Epithelial cell of prostate (primary cell): ENCODE measurements around the gene RPL7A.
"Not testable (repeated sequence)": the region's sequence is repeated elsewhere in the genome, so short reads cannot be mapped to it uniquely, and the experiment has no call there.

Experiments
- DNase-seq: peaks from one replicate; pipeline ENCODE4 v3.0.0-alpha.2; 2011; ENCODE audit warnings: low read depth, low spot score
- H3K27ac ChIP-seq: fragments of 450-650 bp; 2 replicates; pipeline ENCODE4 v1.5.1; 2017; ENCODE audit warnings: mild to moderate bottlenecking

RPL7A gene

DNA sequence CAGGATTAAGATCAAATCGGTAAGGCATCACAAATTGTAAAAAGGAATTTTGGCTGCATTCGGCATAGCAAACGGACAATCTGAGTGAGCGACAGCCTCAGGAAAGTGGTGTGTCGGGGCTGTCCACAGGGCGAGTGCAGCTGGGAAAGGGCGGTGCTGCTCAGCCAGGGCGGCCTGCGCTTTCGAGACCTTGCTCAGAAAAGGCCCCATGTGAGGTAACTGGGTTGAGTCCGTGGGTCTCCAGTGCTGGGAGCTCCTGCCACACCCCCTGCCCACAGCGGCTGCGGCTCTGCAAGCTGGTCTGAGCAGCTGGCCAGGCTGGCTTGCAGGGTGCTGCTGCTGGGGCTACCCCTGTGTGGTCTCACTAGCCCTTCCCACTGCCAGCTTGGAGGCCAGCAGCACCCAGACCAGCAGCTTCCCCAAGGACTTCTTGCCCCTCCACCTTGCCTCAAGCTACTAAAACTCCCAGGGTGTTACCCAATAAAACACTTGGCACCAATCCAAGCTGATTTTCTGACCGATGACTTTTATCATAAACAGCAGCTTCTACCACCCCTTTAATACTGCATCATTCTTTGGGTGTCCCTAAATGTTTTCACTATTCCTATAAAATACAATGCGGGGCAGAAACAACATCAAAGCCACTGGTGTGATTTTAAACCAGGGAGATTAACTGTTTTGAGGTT lies 14.5 kb downstream of the RPL7A start:
- no peak for DNase-seq
- H3K27ac ChIP-seq: no peak overlapping the region

DNA sequence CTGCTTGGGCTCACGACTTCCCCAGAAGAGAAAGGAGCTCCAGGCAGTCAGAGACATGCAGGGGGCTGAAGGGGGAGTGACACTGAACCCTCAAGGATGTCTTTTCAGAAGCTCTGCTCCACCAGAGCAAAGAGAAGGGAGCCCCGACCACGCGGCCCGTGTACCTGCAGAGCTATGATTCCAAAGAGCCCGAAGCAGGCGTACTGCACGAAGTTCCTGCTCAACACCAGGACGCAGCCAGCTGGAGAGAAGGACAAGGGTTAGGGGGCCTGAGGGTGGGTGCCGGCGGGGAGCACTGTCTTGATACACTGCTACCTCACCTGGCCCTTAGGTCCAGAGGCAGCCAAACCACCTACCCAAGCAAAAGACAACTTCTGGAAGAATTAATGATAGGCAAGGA lies 18.4 kb downstream of the RPL7A start:
- no peak for DNase-seq
- H3K27ac ChIP-seq: peak overlapping the region; percentile 77

DNA sequence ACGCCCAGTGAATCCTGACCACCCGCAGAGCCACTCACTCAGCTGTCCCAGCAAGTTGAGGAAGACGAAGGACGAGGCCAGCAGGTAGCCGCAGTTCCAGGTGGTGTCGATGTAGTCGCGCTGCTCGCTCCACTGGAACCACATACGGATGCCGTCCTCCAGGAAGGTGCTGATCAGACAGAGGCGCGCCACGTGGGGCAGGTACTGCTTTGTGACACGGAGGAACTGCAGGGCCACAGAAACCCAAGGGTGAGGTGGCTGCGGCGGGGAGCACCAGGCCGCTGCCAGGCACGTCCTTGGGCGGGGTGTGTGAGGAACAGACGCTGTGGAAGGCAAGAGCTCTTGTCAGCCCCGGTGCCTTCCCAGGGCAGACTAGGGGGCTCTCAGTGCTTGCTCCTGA lies 19.2 kb downstream of the RPL7A start:
- no peak for DNase-seq

DNA sequence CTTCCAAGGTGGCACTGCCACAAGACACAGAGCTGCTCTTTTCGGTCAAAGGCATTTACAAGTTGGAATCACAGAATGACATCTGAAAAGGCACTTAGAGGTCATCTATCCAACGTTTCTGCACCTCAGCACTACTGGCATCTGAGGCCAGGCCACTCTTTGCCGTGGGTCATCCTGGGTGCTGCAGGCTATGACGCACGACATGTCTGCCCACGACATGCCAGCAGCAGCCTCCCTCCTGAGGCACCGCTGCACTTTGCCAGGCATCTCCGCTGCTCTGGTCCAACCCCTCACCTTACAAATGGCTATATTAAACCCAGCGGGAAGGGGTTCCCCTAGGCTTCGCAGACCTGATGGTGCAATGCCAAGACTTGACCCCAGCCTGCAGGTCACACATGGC lies 19.8 kb downstream of the RPL7A start:
- H3K27ac ChIP-seq: peak overlapping the region; percentile 67
- no peak for DNase-seq

More for the DNA sequence above, 19.2 kb downstream of the RPL7A start:
- H3K27ac ChIP-seq: peak overlapping the region; percentile 67

DNA sequence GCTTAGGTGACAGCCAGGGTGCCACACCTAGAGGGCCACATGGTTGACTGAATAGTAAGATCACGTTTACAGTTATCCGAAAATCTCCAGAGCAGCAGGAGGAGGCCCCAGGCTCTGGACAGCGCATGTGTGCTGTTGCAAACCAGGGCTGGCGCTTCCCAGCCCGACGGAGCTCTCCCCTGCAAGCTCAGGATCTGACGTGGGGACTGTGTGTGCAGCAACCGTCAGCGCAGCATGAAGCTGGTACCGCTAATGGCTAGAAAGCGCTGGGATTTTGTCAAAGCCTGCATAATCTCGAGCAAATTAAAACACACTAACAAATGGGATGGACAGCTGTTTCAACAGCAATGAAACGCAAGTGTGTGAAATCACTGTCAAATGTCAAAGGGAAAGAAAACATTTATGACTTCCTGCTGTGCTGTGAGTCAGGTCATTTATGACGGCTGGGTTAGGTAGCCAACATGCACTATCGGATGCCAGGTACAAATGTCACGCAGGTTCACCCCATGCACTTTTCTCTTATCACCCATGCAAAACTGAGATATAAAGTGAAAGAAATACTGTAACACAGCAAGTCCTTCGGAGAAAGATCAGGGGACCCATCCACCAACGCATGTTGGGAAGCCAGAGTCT lies 20.3 kb downstream of the RPL7A start:
- DNase-seq: no peak
- H3K27ac ChIP-seq: peak overlapping the region; percentile 67

DNA sequence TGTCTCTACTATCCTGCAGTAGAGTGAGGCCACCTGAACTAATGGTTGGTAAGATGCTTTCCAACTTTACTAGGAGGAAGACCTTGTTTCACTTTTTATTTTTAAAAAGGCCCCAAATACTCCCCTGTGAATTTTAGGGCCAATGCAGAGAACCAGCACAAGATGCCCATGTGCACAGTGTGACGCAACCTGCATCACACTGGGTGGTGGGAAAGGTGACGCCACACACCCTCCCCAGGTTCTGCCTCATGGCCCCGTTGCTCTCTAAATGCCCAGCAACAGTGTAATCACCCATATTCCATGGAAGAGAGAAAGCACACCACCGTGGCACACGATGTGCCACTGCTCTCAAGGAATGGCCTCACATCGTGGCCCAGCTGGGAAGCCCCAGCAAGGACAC lies 21.4 kb downstream of the RPL7A start:
- H3K27ac ChIP-seq: peak overlapping the region; percentile 67

DNA sequence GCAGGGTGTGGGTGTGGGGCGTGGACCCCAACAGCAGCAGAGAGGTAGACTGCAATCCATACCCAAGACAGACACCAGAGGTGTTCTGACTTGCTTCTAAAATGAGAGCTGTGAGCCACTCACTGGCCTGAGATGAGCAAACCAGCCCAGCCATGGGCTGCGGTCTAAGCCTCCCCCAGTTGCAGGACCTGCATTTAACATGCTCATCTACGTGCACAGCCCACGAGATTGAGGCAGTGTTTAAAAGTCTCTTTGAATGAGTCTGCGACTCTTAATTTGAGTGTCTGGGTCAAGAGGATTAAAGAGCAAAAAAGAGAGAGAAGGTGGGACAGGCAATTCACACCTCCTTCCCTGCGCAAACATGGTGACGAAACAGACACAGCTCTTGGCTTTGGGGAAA lies 21.9 kb downstream of the RPL7A start:
- H3K27ac ChIP-seq: peak overlapping the region; percentile 67
- no peak for DNase-seq

More for the DNA sequence above, 21.4 kb downstream of the RPL7A start:
- no peak for DNase-seq

DNA sequence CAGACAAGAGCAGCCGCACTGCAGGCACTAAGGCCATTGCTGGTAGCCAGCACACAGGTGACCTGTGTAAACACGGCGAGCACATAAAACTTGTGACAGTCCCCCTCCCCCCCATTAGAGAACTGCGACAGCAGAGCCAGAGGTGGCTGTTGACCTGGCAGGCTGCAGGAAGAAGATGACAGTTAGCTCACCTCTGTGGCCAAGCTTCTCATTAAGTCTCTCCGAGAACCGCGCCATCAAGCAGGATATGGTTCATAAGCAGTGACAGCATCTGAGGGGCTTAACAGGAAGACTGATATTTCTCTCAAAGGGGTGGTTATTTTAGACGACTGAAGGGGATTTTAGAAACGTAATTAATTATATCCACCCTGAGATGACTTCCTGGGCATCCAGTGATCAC lies 22.7 kb downstream of the RPL7A start:
- H3K27ac ChIP-seq: no peak overlapping the region
- no peak for DNase-seq

DNA sequence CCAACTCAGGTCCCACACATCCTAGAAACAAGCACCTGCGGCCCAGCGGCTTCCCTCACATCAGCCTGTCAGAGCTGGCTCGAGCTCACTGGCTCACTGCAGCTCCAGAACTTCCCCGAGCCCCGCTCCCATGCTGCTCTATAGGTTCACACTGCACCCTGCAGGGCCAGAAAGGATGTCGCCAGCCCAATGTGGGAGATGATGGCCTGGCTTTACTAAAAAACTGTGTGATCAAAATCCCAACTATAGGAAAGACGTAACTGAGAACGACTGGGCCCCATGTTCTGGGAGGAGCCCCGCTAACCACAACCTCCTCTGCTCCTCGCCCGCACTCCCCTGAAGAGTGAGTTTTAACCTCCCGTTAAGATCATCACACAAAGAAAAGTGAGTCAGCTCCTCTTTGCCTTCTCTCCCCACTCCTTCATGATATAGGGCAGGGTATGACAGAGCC lies 23.3 kb downstream of the RPL7A start:
- no peak overlapping the region for H3K27ac ChIP-seq
- DNase-seq: no peak

DNA sequence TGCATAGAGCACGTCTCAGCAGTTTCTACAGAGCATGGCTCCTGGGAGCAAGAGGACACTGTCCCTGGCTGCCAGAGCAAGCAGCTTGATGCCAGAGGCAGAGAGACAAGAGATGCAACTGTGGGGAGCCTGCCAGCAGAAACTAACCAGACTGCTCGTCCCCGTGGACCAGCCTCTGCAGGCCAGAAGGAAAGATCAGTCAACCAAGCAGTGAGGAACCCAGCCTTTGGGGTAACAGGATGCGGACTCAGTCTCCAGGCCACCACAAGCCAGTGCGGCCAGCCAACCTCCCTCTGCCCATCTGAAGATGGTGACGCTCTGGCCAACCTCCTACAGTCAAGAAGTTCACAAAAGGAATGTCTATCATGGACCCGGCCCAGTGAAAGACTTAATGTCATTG lies 24.1 kb downstream of the RPL7A start:
- no peak overlapping the region for H3K27ac ChIP-seq
- no peak for DNase-seq

DNA sequence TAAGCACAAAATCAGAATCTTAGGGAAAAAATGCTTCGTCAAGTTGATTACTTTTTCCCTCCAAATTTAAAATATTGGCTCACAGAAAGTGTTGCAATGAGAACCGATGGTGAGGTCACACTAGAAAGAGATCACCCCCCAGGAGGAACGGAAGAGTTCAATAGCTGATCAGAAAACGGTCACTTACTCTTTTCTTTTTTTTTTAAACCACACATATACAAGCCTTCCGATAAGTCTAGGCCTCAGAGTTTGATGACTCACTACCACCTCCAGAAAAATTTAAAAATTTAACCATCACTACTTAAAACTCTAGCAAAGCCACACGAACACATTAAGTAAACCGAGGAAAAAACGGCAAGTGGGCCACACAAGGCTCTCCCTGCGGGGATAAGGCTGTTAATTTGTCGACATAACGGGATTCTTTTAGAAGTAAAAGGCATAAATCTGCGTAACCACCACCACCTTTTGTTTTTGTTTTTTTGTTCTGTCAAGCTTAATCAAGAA lies 26.6 kb downstream of the RPL7A start:
- DNase-seq: no peak
- H3K27ac ChIP-seq: peak overlapping the region; percentile 86

DNA sequence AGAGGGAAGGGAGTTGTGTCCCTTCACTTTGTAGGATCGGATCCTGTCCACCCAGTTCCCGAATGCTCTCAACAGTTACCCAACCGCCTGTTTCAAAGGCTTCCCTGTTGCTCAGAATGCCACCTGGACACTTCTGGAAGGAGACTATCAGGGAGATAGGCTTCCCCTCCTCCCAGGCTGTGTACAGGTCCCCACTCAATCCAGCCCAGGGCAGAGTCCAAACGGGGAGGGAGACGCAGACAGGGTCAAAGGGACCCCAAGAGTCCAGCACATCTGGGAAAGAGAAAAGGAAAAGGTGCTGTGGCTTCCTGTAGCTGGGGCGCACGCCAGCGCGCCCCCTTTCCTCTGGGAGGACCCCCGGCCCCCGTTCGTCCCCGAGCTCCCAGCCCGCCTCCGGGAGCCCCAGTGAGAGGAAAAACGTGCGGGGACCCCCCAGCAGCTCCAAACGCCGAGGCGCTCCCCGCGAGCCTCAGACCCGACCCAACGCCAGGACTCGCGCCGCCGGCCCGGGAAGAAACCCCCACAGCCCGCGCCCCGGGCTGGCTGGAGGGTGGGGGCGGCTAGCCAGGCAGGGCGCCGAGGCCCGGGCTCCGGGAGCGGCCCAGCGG lies 27.2 kb downstream of the RPL7A start:
- DNase-seq: no peak

DNA sequence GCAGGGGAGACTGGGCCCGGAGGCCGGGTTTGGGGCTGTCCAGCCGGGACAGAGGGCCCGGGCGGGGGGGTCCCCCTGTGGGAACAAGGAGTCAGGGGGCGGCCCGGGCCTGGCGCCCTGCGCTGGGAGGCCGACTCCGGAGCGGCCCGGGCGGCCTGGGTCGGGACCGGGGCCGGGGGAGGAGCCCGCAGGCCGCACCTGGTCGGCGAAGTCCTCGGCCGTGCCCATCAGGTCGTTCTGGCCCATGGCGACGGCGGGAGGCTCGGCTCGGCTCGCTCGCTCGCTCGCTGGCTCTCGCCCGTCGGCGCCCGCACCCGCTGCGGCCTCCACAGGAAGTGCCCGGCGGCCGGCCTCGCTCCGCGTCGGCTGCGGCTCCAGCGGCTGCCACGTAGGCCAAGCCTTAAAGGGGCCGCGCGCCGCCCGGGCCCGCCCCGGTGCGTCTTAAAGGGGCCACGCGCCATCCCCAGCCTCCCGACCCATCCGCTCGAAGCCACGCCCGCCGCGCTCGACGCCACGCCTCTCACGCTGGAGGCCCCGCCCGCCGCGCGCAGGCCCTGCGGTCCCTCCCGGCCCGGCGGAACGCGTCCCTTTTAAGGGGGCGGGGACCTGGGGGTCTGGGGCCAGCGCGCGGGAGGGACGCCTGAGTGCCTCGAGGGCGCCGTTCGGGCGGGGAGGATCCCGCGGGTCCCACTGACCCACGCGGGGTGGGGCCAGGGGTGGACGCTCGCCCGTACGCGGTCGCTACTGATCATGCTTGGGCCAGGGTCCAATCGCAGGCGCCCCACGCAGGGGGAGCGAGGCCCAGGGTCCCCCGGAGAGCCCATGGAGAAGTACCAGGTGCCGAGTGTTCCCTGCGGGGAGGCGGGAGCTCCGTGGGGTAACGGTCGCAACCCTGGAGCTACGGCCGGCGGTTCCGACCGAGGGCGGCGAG lies 28.0 kb downstream of the RPL7A start, which contains the start of the genes STKLD1 and SURF4:
Gene STKLD1, plus strand, starts transcription at position 643 of the 931 bp plus-strand sequence. Its CDS starts 108 bp downstream, at position 751.
Gene SURF4, minus strand, starts transcription at position 337 of the 931 bp plus-strand sequence. Its CDS starts 91 bp downstream, at position 246.
- H3K27ac ChIP-seq: peak within 1 kb of the TSS; percentile 86
- DNase-seq: peak; percentile 78

More for the DNA sequence above, 27.2 kb downstream of the RPL7A start:
- peak overlapping the region; percentile 86 for H3K27ac ChIP-seq

DNA sequence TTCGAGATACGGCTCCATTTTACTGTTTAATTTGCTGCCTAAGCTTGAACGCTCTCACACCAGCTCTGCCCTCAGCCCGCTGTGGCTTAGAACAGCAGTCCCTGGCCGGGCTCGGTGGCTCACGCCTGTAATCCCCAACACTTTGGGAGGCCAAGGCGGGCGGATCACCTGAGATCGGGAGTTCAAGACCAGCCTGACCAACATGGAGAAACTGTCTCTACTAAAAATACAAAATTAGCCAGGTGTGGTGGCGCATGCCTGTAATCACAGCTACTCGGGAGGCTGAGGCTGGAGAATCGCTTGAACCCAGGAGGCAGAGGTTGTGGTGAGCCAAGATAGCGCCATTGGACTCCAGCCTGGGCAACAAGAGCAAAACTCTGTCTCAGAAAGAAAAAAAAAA lies 29.3 kb downstream of the RPL7A start:
- not testable (repeated sequence) for H3K27ac ChIP-seq, DNase-seq

DNA sequence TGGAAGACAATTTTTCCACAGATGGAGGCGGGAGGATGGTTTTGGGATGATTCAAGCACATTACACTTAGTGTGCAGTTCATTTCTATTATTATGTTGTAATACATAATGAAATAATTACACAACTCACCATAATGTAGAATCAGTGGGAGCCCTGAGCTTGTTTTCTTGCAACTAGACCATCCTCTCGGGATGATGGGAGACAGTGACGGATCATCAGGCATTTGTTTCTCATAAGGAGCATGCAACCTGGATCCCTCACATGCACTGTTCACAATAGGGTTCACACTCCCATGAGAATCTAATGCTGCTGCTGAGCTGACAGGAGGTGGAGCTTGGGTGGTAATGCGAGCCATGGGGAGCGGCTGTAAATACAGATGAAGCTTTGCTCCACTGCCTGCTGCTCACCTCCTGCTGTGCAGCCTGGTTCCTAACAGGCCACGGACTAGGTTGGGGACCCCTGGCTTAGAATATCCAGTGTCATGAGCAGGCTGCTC lies 29.8 kb downstream of the RPL7A start:
- DNase-seq: no peak
- H3K27ac ChIP-seq: no peak overlapping the region

DNA sequence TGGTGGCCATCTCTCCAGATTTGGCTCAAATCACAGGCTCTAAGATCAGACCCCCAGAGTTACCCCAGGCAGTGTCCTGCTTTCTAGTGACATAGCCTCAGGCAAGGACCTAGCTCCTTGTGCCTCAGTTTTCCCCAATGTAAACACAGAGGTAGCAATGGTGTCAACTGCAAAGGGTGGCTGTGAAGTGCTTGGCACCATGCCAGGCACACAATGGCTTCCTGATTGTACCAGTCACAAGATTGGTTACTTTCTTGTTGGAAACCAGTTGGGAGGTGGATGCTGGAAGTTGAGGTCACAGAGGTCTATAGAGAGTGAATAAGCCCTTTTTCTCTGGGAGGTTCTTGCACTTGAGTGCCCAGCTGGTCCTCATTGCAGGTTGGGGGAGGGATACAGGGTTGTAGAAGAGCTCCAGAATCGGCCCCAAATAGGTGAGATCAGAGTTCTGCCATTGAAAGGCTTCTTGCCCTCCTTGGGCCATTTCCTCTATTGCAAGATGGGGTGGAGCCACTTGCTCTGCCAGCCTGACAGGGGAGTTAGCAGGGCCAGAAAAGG lies 30.5 kb downstream of the RPL7A start:
- no peak overlapping the region for H3K27ac ChIP-seq
- DNase-seq: no peak

DNA sequence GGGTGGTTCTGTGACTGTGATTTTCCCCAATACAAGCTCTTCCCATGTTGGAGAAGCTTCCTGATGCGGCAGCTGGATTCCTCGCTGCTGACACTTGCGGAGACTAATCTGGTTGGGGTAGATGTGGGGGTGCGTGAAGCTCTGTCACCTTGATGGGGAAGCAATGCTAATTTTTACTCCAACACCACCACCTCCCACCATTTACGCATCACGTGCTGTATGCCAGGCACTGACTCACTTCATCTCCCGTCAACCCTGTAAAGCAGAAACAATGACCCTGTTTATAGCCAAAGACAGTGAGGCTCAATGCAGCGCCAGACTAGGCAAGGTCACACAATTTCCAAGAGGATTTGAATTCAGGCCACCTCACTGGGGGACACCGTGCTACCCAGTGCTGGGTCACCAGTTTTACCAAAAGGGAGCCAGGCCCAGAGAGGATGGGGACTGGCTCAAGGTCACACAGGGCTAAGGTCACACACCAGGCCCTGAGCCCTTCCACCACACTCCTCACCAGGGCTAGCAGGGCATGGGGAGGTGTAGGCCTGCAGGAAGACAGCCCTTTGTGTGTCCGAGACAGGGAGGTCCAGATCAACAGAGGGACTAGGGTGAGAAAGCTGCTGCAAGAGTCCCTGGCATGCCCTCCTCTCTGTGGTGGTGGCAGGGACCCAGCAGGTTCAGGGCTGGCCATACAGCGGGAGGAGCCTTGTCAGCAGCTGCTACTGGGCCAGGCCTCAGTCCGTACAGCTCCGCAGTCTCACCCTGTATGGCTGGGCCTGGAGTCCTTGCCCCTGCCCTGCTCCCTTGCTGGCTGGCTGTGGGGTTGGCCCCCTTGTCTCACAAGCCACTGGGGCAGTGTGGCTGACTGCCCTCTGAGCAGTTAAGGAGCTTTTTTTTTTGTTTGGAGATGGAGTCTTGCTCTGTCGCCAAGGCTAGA lies 31.4 kb downstream of the RPL7A start:
- no peak overlapping the region for H3K27ac ChIP-seq
- DNase-seq: no peak

DNA sequence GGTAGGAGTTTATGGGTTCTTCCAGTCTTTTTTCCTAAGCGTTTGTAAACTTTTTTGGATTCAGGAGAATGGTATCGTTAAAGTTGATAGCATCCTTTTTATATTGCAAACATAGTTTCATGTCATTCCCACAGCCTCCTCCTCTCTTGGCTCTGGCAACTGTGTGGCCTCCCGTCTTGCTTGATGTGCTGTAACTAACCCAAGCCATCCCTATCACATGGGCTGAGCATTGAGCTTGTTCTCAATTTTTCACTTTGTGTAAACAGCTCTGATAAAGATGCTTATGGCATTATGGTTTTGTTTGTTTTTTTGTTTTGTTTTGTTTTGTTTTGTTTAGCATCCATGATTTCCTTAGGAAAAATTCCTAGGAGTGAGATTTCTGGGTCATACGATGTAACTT lies 32.7 kb downstream of the RPL7A start:
- H3K27ac ChIP-seq: no peak overlapping the region
- no peak for DNase-seq
